ENCODE results near the gene BROX. TPM values are rescaled to one million over a fixed set of nuclear protein-coding genes. Genes with fewer than 3 reads are reported as not detected.

BROX gene
- total RNA-seq, 1 experiment from 2014 or later, result 99.1 TPM

GRCh38 chr1:222697826-222698225 lies 14.5 kb upstream of the BROX start:
- ChIA-PET POLR2A (ENCODE audit: unreplicated experiment) (interaction anchor here (0.6 kb wide), 1 partner anchor 13 kb away, joined by 4 read pairs; no protein-coding TSS in a partner anchor), CTCF (no interaction called here)
- peaks cover 6% of the 10 kb centered on the region for H3K36me3 ChIP-seq (ENCODE audit: low read depth)
- no peaks in the 10 kb centered on the region for H3K9me3 ChIP-seq (ENCODE audit: insufficient read depth, low read depth)
- no peak overlapping the region for H3K4me2 ChIP-seq
- H4K20me1 ChIP-seq (ENCODE audit: insufficient read depth), result no peaks in the 10 kb centered on the region
- TF ChIP-seq, protein P1, sequence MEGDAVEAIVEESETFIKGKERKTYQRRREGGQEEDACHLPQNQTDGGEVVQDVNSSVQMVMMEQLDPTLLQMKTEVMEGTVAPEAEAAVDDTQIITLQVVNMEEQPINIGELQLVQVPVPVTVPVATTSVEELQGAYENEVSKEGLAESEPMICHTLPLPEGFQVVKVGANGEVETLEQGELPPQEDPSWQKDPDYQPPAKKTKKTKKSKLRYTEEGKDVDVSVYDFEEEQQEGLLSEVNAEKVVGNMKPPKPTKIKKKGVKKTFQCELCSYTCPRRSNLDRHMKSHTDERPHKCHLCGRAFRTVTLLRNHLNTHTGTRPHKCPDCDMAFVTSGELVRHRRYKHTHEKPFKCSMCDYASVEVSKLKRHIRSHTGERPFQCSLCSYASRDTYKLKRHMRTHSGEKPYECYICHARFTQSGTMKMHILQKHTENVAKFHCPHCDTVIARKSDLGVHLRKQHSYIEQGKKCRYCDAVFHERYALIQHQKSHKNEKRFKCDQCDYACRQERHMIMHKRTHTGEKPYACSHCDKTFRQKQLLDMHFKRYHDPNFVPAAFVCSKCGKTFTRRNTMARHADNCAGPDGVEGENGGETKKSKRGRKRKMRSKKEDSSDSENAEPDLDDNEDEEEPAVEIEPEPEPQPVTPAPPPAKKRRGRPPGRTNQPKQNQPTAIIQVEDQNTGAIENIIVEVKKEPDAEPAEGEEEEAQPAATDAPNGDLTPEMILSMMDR (conservative IDR thresholded peaks at IDR 0.05), result no peak
- TF ChIP-seq EZH2 (IDR thresholded peaks at IDR 0.05; ENCODE audit: low read depth), result no peak
- H3K4me1 ChIP-seq (replicated peaks; ENCODE audit: insufficient read depth), result no peaks in the 10 kb centered on the region
- H3K79me2 ChIP-seq (ENCODE audit: low read depth), result no peaks in the 10 kb centered on the region
- intact Hi-C loops (cut with micrococcal nuclease; ENCODE audit: unreplicated experiment), result no loop called here
- no peak for DNase-seq
- H3K9me2 ChIP-seq (ENCODE audit: insufficient read depth), result no peaks in the 10 kb centered on the region
- H3F3A ChIP-seq (ENCODE audit: insufficient read depth, low read depth), result no peaks in the 10 kb centered on the region
- H2AFZ ChIP-seq, result no peak overlapping the region
- BruUV-seq (replicated peaks), result no TSS peak
- no peaks in the 10 kb centered on the region for H3K27me3 ChIP-seq (ENCODE audit: insufficient read depth, low read depth)
- no peak overlapping the region for H3K4me3 ChIP-seq
- H3K27ac ChIP-seq, result no peak overlapping the region

GRCh38 chr1:222702210-222702609 lies 10.2 kb upstream of the BROX start:
- no peaks in the 10 kb centered on the region for H3F3A ChIP-seq (ENCODE audit: insufficient read depth, low read depth)
- BruUV-seq (replicated peaks), result no TSS peak

DNA sequence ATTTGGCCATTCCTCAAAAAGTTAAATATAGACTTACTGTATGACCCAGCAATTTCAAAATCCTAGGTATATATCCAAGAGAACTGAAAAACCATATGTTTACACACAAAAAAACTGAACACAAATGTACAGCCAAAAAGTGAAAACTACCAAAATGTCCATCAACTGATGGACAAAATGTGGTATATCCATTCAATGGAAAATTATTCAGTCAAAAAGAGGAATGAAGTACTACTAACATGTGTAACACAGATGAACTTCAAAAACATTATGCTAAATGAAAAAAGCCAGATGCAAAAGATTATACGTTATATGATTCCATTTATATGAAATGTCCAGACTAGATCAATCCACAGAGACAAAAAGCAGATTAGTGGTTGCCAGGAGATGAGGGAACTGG lies 8.1 kb upstream of the BROX start:
- no peak for TF ChIP-seq EZH2 (IDR thresholded peaks at IDR 0.05; ENCODE audit: low read depth)
- TF ChIP-seq, protein P1 (conservative IDR thresholded peaks at IDR 0.05), result no peak
- no peak overlapping the region for H3K4me3 ChIP-seq
- H3K9me2 ChIP-seq (ENCODE audit: insufficient read depth), result 0 out of 2 replicates have a peak, but pooled peaks cover 5% of the 10 kb centered on the region
- H3K4me2 ChIP-seq, result no peak overlapping the region
- H3K4me1 ChIP-seq (replicated peaks; ENCODE audit: insufficient read depth), result no peaks in the 10 kb centered on the region
- no peaks in the 10 kb centered on the region for H3K27me3 ChIP-seq (ENCODE audit: insufficient read depth, low read depth)
- intact Hi-C loops (cut with micrococcal nuclease; ENCODE audit: unreplicated experiment), result no loop called here
- no peak overlapping the region for H3K27ac ChIP-seq
- H4K20me1 ChIP-seq (ENCODE audit: insufficient read depth), result no peaks in the 10 kb centered on the region
- H3K79me2 ChIP-seq (ENCODE audit: low read depth), result peaks cover 23% of the 10 kb centered on the region
- POLR2A ChIA-PET (ENCODE audit: unreplicated experiment), result no interaction called here
- BruUV-seq (replicated peaks), result no TSS peak
- no peaks in the 10 kb centered on the region; the same call in 1 of the 2 replicates for H3K36me3 ChIP-seq (ENCODE audit: low read depth)
- H3F3A ChIP-seq (ENCODE audit: insufficient read depth, low read depth), result no peaks in the 10 kb centered on the region
- H2AFZ ChIP-seq, result no peak overlapping the region
- CTCF ChIA-PET, result no interaction called here
- no peaks in the 10 kb centered on the region for H3K9me3 ChIP-seq (ENCODE audit: insufficient read depth, low read depth)
- DNase-seq, result no peak

More at GRCh38 chr1:222702210-222702609, 10.2 kb upstream of the BROX start:
- ChIA-PET CTCF (no interaction called here), POLR2A (ENCODE audit: unreplicated experiment) (no interaction called here)
- no peaks in the 10 kb centered on the region for H4K20me1 ChIP-seq (ENCODE audit: insufficient read depth)
- no peaks in the 10 kb centered on the region for H3K9me3 ChIP-seq (ENCODE audit: insufficient read depth, low read depth)
- intact Hi-C loops (cut with micrococcal nuclease; ENCODE audit: unreplicated experiment), result no loop called here
- no peaks in the 10 kb centered on the region for H3K27me3 ChIP-seq (ENCODE audit: insufficient read depth, low read depth)
- H3K4me2 ChIP-seq, result no peak overlapping the region
- H3K4me1 ChIP-seq (replicated peaks; ENCODE audit: insufficient read depth), result no peaks in the 10 kb centered on the region
- no peak for DNase-seq
- H3K36me3 ChIP-seq (ENCODE audit: low read depth), result no peaks in the 10 kb centered on the region; the same call in 1 of the 2 replicates
- H3K27ac ChIP-seq, result no peak overlapping the region
- H3K79me2 ChIP-seq (ENCODE audit: low read depth), result peaks cover 5% of the 10 kb centered on the region
- 0 out of 2 replicates have a peak, but pooled peaks cover 5% of the 10 kb centered on the region for H3K9me2 ChIP-seq (ENCODE audit: insufficient read depth)
- H3K4me3 ChIP-seq, result no peak overlapping the region
- H2AFZ ChIP-seq, result no peak overlapping the region
- no peak for TF ChIP-seq EZH2 (IDR thresholded peaks at IDR 0.05; ENCODE audit: low read depth)

- H3K27me3 ChIP-seq (ENCODE audit: insufficient read depth, low read depth), result no peaks in the 10 kb centered on the region
- no peak for DNase-seq
Observed at GRCh38 chr1:222706815-222707214, 5.5 kb upstream of the BROX start.

More at GRCh38 chr1:222706815-222707214, 5.5 kb upstream of the BROX start:
- ChIA-PET POLR2A (ENCODE audit: unreplicated experiment) (no interaction called here), CTCF (no interaction called here)
- Histone ChIP-seq H3K36me3 (ENCODE audit: low read depth) (no peaks in the 10 kb centered on the region; the same call in 1 of the 2 replicates), H4K20me1 (ENCODE audit: insufficient read depth) (no peaks in the 10 kb centered on the region), H3K9me2 (ENCODE audit: insufficient read depth) (0 out of 2 replicates have a peak, but pooled peaks cover 5% of the 10 kb centered on the region), H3K9me3 (ENCODE audit: insufficient read depth, low read depth) (no peaks in the 10 kb centered on the region), H2AFZ (no peak overlapping the region), H3K79me2 (ENCODE audit: low read depth) (peaks cover 38% of the 10 kb centered on the region), H3K4me1 (replicated peaks; ENCODE audit: insufficient read depth) (peaks cover 15% of the 10 kb centered on the region), H3K4me2 (no peak overlapping the region), H3K27ac (no peak overlapping the region), H3K4me3 (no peak overlapping the region), H3F3A (ENCODE audit: insufficient read depth, low read depth) (peaks cover 15% of the 10 kb centered on the region)
- intact Hi-C loops (cut with micrococcal nuclease; ENCODE audit: unreplicated experiment), result no loop called here
- TF ChIP-seq, protein P1 (conservative IDR thresholded peaks at IDR 0.05), result no peak
- TF ChIP-seq EZH2 (IDR thresholded peaks at IDR 0.05; ENCODE audit: low read depth), result no peak
- no TSS peak for BruUV-seq (replicated peaks)
